SK-N-MC (cell line): ENCODE data around the gene ACACA.

ENCODE experiments used
- FOXP2 ChIP-seq: optimal IDR thresholded peaks from 2 replicates; pipeline ENCODE3; 2011; ENCODE audit warnings: mild to moderate bottlenecking, moderate library complexity; ENCODE audit not compliant: insufficient read depth; ENCODE audit errors: extremely low read length, control extremely low read depth
- POLR2AphosphoS5 ChIP-seq: IDR thresholded peaks from 2 replicates; pipeline ENCODE4 v1.6.1; 2012; ENCODE audit warnings: mild to moderate bottlenecking, low read depth, low read length, borderline replicate concordance

GRCh38 chr17:37344519-37344918, 62.1 kb downstream of the ACACA start:
- TF ChIP-seq POLR2AphosphoS5 (no peak), FOXP2 (no peak)
